Kidney epithelial cell (primary cell): ENCODE results near the gene TNNI3K. TPM values are rescaled to one million over a fixed set of nuclear protein-coding genes. Genes with fewer than 3 reads are reported as not detected.

Experiments
- DNase-seq: peaks from one replicate; pipeline ENCODE4 v3.0.0-alpha.2; 2010; ENCODE audit warnings: low read depth
- H3K27me3 ChIP-seq: 2 replicates; pipeline ENCODE4 v1.6.0; 2011; ENCODE audit warnings: low read length; ENCODE audit not compliant: control insufficient read depth, insufficient read depth
- H3K36me3 ChIP-seq: 2 replicates; pipeline ENCODE4 v1.5.1; 2011; ENCODE audit warnings: low read length; ENCODE audit not compliant: control insufficient read depth, insufficient read depth
- H3K4me3 ChIP-seq: 2 replicates; pipeline ENCODE4 v1.5.1; 2011; ENCODE audit warnings: low read depth, mild to moderate bottlenecking, control low read depth, low read length
- total RNA-seq: library from RNA; depleted of rRNA; stranded (reverse); fragments of >200 nt; gene quantifications from 2 replicates; pipeline ENCODE4 v1.2.3, GENCODE V29; 2015
- TF ChIP-seq, protein P1 (sequence below): IDR thresholded peaks from 2 replicates; pipeline ENCODE4 v1.5.1; 2011; ENCODE audit warnings: mild to moderate bottlenecking, moderate library complexity, low read length, control low read depth, inconsistent platforms; ENCODE audit not compliant: insufficient read depth, poor library complexity, severe bottlenecking

The TNNI3K gene
- total RNA-seq, 1 donor from 2014 or later = not detected

DNA sequence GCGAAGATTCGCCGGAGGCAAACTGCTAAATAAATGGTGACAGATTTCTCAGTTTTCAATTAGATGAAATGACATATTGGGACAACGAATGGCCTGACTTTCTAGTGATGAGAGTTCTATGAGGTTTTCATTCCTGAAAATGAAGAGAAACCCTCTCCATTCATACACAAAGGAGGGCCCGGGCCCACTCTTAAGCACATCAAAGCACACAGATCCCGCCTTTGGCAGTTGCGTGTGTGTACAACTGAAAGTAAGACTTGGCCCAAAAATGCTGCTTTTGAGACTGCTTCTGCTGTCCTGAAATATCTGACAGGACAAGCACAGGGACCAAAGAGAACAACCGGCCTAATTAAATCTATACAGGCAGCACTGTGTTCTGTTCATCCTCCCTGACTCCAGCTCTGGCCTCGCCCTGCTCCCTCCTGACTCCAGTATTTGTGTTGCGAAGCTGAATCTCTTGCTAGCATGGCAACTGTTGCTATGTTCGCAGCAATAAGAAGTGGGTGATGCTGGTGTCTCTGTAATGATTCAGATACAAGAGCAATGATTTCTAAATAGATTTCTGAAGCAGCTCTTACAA is 269.8 kb downstream of the TNNI3K start:
- no peaks in the 10 kb centered on the region for H3K27me3 ChIP-seq
- no peaks in the 10 kb centered on the region for H3K36me3 ChIP-seq
- no peak overlapping the region for H3K4me3 ChIP-seq
- DNase-seq = no peak
- TF ChIP-seq, protein P1, sequence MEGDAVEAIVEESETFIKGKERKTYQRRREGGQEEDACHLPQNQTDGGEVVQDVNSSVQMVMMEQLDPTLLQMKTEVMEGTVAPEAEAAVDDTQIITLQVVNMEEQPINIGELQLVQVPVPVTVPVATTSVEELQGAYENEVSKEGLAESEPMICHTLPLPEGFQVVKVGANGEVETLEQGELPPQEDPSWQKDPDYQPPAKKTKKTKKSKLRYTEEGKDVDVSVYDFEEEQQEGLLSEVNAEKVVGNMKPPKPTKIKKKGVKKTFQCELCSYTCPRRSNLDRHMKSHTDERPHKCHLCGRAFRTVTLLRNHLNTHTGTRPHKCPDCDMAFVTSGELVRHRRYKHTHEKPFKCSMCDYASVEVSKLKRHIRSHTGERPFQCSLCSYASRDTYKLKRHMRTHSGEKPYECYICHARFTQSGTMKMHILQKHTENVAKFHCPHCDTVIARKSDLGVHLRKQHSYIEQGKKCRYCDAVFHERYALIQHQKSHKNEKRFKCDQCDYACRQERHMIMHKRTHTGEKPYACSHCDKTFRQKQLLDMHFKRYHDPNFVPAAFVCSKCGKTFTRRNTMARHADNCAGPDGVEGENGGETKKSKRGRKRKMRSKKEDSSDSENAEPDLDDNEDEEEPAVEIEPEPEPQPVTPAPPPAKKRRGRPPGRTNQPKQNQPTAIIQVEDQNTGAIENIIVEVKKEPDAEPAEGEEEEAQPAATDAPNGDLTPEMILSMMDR = no peak

DNA sequence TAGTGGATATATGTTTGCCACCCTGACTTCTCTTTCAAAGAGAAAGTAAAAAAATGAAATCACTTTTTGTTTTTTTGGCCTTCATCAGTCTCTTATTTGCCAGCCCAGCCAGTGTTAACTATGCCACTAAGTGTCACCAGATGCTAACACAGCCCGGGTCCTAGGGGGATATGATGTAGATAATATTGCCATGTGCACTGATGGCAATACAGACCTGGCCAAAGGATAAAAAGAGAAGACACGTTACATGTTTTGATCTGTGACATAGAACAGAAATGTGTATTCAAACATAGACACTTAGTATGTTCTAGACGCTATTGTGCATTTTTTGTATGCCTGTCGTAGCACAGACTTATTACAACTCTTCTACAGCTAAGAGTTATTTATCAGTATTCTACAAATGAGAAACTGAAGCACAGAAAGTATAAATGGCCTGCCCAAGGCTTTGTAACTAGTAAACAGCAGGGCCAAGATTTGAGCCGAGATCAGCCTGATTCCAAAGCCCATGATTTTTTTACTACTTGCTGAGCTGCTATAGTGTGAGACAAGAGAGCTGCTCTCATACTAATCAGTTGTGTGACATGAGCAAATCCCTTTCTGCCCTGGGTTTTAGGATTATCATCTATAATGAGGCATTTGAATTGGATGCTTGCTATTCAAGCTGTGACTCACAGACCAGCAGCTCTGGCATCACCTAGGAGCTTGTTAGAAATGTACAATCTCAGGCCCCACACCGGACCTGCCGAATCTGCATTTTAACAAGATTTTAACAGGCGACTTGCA is 270.9 kb downstream of the TNNI3K start:
- no peaks in the 10 kb centered on the region for H3K27me3 ChIP-seq
- no peaks in the 10 kb centered on the region for H3K36me3 ChIP-seq
- no peak for DNase-seq
- TF ChIP-seq, protein P1 = no peak
- H3K4me3 ChIP-seq = no peak overlapping the region

DNA sequence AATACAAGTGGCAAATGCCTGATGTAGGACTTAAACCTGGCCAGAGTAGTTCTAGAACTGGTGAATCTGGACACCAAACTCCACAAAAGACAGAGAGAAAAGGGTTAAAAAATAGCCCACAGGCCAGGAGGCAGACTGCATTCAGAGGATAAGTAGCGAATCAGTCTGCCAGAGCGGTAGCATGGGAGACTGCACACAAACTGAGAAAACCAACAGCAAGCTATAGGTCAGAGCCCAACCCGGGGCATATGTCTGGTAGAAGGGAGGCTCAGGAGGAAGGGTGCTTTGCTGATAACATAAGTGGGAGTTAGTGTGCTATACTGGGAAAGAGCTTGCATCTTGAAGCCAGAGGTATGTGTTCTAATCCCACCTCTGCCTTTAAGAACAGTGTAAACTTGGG is 273.3 kb downstream of the TNNI3K start:
- Histone ChIP-seq H3K27me3 (no peaks in the 10 kb centered on the region), H3K4me3 (no peak overlapping the region), H3K36me3 (no peaks in the 10 kb centered on the region)
- TF ChIP-seq, protein P1 = no peak
- DNase-seq = no peak

DNA sequence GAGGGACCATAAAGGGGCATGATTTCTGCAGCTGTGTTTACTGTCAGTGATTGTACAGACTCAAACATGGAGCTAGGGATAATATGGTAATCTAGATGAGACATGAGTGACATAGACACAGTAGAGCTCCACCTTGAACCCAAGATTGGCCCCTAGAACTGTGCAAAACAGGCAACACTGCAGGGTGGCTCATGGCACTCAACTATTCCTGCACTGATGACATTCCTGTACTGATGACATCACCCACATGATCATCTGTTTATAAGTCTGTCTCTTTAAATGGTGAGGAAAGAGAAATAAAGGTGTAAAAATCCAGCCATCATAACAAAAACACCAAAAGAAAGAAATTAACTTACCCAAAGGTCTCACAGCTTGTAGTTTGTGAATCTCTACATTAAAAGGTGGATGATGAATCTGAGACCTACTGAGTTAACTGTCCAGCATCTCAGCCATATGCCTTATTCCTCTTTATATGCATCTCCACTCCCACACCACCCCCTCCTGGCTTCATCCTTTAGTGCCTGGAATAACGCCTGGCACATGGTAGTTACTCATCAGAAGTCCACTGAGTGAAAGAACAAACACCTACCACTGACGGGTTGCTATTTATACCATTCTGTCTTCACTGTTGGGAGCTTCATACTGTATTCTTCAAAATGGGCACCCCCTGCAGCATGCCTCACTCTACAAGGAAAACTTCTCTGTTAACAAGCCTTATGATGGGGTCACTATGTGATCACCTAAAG is 277.2 kb downstream of the TNNI3K start, which contains the start of gene LRRC53:
TSS of gene LRRC53 (minus strand) at position 442 of the 746 bp plus-strand sequence. CDS start 29,262 bp downstream, outside the sequence.
- no peak for DNase-seq
- TF ChIP-seq, protein P1 = no peak
- Histone ChIP-seq H3K4me3 (no peak within 1 kb of the TSS), H3K36me3 (no peaks in the 10 kb centered on the region), H3K27me3 (no peaks in the 10 kb centered on the region)

DNA sequence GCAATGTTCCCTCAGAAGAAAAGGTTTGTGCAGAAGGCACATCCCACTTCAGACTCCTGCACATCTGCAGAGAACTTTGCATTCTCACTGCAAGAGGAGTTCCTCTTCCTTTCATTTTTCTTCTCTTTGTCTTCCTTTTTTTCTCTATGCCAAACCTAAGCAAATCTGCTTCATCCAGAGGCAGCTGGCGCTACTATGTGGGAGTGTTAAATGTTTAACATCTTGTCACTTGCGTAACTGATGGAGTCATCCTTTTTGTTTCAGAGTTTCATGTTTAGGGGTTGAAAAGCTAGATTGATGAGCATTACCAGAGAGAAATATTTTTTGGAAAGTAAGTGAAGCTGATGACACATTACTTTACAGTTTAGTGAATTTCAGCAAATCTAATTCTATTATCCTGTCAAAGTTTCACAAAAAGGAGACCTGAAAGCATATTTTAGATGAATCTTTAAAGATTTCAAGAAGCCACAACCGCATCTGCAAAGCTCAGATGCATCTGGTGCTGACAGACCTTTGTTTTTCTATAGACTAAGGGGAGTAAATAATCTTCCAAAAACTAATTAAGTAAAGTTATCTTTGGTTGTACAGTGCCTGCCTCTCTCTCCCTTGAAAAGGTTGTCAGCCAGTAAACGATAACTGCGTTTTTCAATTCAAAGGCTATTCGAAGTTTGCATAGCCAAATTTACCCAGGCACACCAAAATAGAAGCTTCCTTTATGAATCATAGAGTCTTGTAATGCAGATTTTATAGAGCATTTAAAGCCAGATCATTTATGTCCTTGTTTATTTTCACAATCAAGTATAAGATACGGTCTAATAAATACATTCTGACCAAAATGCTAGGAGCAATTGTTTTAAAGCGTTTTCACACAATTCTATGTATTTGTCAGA is 278.5 kb downstream of the TNNI3K start:
- DNase-seq = no peak
- Histone ChIP-seq H3K4me3 (no peak overlapping the region), H3K27me3 (no peaks in the 10 kb centered on the region), H3K36me3 (no peaks in the 10 kb centered on the region)
- TF ChIP-seq, protein P1 = no peak
